ENCODE data around the gene TGFA. TPM values are rescaled to one million over a fixed set of nuclear protein-coding genes. Genes with fewer than 3 reads are reported as not detected.

TGFA gene
- total RNA-seq, 1 experiment from 2014 or later, result 27.7 TPM

- H3K9me3 ChIP-seq (ENCODE audit: insufficient read depth, low read depth), result no peaks in the 10 kb centered on the region
- H3K4me2 ChIP-seq, result no peak overlapping the region
- H3K9me2 ChIP-seq (ENCODE audit: insufficient read depth), result no peaks in the 10 kb centered on the region
- H3K4me3 ChIP-seq, result no peak overlapping the region
- no peaks in the 10 kb centered on the region for H3F3A ChIP-seq (ENCODE audit: insufficient read depth, low read depth)
- DNase-seq, result no peak
- H4K20me1 ChIP-seq (ENCODE audit: insufficient read depth), result no peaks in the 10 kb centered on the region
- no peaks in the 10 kb centered on the region for H3K79me2 ChIP-seq (ENCODE audit: low read depth)
- TF ChIP-seq, protein P1, sequence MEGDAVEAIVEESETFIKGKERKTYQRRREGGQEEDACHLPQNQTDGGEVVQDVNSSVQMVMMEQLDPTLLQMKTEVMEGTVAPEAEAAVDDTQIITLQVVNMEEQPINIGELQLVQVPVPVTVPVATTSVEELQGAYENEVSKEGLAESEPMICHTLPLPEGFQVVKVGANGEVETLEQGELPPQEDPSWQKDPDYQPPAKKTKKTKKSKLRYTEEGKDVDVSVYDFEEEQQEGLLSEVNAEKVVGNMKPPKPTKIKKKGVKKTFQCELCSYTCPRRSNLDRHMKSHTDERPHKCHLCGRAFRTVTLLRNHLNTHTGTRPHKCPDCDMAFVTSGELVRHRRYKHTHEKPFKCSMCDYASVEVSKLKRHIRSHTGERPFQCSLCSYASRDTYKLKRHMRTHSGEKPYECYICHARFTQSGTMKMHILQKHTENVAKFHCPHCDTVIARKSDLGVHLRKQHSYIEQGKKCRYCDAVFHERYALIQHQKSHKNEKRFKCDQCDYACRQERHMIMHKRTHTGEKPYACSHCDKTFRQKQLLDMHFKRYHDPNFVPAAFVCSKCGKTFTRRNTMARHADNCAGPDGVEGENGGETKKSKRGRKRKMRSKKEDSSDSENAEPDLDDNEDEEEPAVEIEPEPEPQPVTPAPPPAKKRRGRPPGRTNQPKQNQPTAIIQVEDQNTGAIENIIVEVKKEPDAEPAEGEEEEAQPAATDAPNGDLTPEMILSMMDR (conservative IDR thresholded peaks at IDR 0.05), result no peak
- TF ChIP-seq EZH2 (IDR thresholded peaks at IDR 0.05; ENCODE audit: low read depth), result no peak
- H3K27me3 ChIP-seq (ENCODE audit: insufficient read depth, low read depth), result no peaks in the 10 kb centered on the region
- BruUV-seq (replicated peaks), result no TSS peak
- no peak overlapping the region for H2AFZ ChIP-seq
- no peaks in the 10 kb centered on the region for H3K4me1 ChIP-seq (replicated peaks; ENCODE audit: insufficient read depth)
- peaks cover 17% of the 10 kb centered on the region; the same call in 1 of the 2 replicates for H3K36me3 ChIP-seq (ENCODE audit: low read depth)
- intact Hi-C loops (cut with micrococcal nuclease; ENCODE audit: unreplicated experiment), result no loop called here
- ChIA-PET CTCF (no interaction called here), POLR2A (ENCODE audit: unreplicated experiment) (no interaction called here)
- H3K27ac ChIP-seq, result no peak overlapping the region
Measured at GRCh38 chr2:70463997-70464396, 89.6 kb downstream of the TGFA start.

- Histone ChIP-seq H3K36me3 (ENCODE audit: low read depth) (peaks cover 17% of the 10 kb centered on the region; the same call in 1 of the 2 replicates), H3K4me1 (replicated peaks; ENCODE audit: insufficient read depth) (no peaks in the 10 kb centered on the region), H3K79me2 (ENCODE audit: low read depth) (no peaks in the 10 kb centered on the region), H3F3A (ENCODE audit: insufficient read depth, low read depth) (no peaks in the 10 kb centered on the region), H3K4me2 (no peak overlapping the region), H3K4me3 (no peak overlapping the region), H3K27ac (no peak overlapping the region), H4K20me1 (ENCODE audit: insufficient read depth) (no peaks in the 10 kb centered on the region), H3K9me3 (ENCODE audit: insufficient read depth, low read depth) (no peaks in the 10 kb centered on the region), H3K9me2 (ENCODE audit: insufficient read depth) (no peaks in the 10 kb centered on the region), H3K27me3 (ENCODE audit: insufficient read depth, low read depth) (no peaks in the 10 kb centered on the region), H2AFZ (no peak overlapping the region)
- ChIA-PET CTCF (no interaction called here), POLR2A (ENCODE audit: unreplicated experiment) (no interaction called here)
- no peak for DNase-seq
- no TSS peak for BruUV-seq (replicated peaks)
- no peak for TF ChIP-seq EZH2 (IDR thresholded peaks at IDR 0.05; ENCODE audit: low read depth)
- TF ChIP-seq, protein P1 (conservative IDR thresholded peaks at IDR 0.05), result no peak
- intact Hi-C loops (cut with micrococcal nuclease; ENCODE audit: unreplicated experiment), result no loop called here
Measured at GRCh38 chr2:70463581-70463980, 90.0 kb downstream of the TGFA start.

GRCh38 chr2:70461981-70462876 lies 91.4 kb downstream of the TGFA start:
- CTCF ChIA-PET, result no interaction called here
- Histone ChIP-seq H3K27ac (no peak overlapping the region), H3K4me2 (no peak overlapping the region), H3K36me3 (ENCODE audit: low read depth) (peaks cover 17% of the 10 kb centered on the region; the same call in 1 of the 2 replicates), H4K20me1 (ENCODE audit: insufficient read depth) (no peaks in the 10 kb centered on the region), H3F3A (ENCODE audit: insufficient read depth, low read depth) (no peaks in the 10 kb centered on the region), H3K4me1 (replicated peaks; ENCODE audit: insufficient read depth) (no peaks in the 10 kb centered on the region), H3K27me3 (ENCODE audit: insufficient read depth, low read depth) (no peaks in the 10 kb centered on the region), H3K79me2 (ENCODE audit: low read depth) (no peaks in the 10 kb centered on the region), H3K9me2 (ENCODE audit: insufficient read depth) (no peaks in the 10 kb centered on the region), H3K4me3 (no peak overlapping the region), H3K9me3 (ENCODE audit: insufficient read depth, low read depth) (no peaks in the 10 kb centered on the region), H2AFZ (no peak overlapping the region)
- POLR2A ChIA-PET (ENCODE audit: unreplicated experiment), result no interaction called here
- no peak for DNase-seq
- TF ChIP-seq, protein P1 (conservative IDR thresholded peaks at IDR 0.05), result no peak
- TF ChIP-seq EZH2 (IDR thresholded peaks at IDR 0.05; ENCODE audit: low read depth), result no peak
- intact Hi-C loops (cut with micrococcal nuclease; ENCODE audit: unreplicated experiment), result no loop called here
- BruUV-seq (replicated peaks), result no TSS peak
